H1 (cell line): ENCODE measurements around the gene MATN4.

ENCODE experiments used
- POLR2A ChIP-seq, 2 experiments: IDR thresholded peaks; 1 replicate in 1 of 2; 2 replicates in 1 of 2; pipeline ENCODE4 v1.6.1; 2011; ENCODE audit warnings: low read depth in 2 of 2, low read length in 2 of 2, mild to moderate bottlenecking in 2 of 2; ENCODE audit errors: control extremely low read depth in 1 of 2
- TF ChIP-seq, protein P1 (sequence below), 3 experiments: IDR thresholded peaks; 1 replicate in 2 of 3; 2 replicates in 1 of 3; pipeline versions ENCODE4 v1.5.1 to v1.6.1; 2011; ENCODE audit warnings: low read length in 3 of 3, mild to moderate bottlenecking in 3 of 3, inconsistent platforms in 2 of 3, low read depth in 1 of 3, moderate library complexity in 1 of 3; ENCODE audit not compliant: insufficient read depth in 1 of 3; ENCODE audit errors: control extremely low read depth in 1 of 3

DNA sequence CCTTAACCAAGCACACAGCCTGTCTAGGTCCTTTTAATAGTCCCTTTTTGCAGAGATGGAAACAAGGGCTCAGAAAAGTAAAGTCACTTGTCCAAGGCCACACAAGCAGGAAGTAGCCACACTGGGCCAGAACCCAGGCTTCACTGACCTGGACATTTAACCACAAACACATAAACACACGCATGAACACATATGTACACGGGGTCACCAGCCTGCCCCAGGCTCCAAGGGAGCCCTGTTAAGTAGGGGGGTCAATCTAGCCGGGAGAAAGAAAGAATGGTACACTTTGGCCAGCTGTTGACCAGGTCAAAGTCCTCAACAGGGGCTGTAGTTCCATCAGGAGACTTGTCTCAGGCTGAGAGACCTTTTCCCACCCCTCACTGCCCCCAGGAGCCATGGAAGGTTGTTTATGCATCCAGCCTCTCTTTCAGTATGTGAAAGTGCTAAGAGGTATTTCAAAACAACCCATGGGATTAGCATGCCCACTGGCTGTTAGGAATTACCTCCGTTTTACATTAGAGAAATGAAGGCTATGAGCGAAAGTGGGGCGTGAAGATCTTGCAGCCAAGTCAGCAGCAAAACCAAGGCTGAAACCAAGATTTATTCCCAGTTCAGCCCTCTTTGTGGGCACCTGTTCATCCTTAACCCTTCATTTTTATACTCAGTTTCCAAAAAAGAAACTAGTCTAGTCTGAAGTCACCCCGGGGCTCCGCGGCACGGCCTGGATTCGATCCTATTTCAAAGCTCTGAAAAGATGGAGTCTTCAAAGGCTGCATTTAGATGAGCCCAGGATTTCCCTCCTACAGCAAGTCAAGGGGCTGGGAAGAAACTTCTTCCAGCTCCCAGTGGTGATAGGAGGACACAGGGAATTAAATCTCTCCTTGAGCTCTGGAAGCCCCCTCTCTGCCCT lies 30.3 kb upstream of the MATN4 start:
- TF ChIP-seq POLR2A (IDR thresholded peaks at IDR 0.05; ENCODE audit: control extremely low read depth in 1 of 2, low read depth in 2 of 2, low read length in 2 of 2) = no peak
- TF ChIP-seq, protein P1, sequence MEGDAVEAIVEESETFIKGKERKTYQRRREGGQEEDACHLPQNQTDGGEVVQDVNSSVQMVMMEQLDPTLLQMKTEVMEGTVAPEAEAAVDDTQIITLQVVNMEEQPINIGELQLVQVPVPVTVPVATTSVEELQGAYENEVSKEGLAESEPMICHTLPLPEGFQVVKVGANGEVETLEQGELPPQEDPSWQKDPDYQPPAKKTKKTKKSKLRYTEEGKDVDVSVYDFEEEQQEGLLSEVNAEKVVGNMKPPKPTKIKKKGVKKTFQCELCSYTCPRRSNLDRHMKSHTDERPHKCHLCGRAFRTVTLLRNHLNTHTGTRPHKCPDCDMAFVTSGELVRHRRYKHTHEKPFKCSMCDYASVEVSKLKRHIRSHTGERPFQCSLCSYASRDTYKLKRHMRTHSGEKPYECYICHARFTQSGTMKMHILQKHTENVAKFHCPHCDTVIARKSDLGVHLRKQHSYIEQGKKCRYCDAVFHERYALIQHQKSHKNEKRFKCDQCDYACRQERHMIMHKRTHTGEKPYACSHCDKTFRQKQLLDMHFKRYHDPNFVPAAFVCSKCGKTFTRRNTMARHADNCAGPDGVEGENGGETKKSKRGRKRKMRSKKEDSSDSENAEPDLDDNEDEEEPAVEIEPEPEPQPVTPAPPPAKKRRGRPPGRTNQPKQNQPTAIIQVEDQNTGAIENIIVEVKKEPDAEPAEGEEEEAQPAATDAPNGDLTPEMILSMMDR (IDR thresholded peaks at IDR 0.05; ENCODE audit: control extremely low read depth in 1 of 3, insufficient read depth in 1 of 3, low read depth in 1 of 3, low read length in 3 of 3) = no peak
